Frontal cortex (tissue), 4 donors: ENCODE data around the gene PLPPR3. TPM values are rescaled to one million over a fixed set of nuclear protein-coding genes. Genes with fewer than 3 reads are reported as not detected.

Experiments
- DNase-seq, 2 donors: peaks; one replicate each; pipeline ENCODE4 v3.0.0; 2012; ENCODE audit warnings: low spot score in 2 of 2
- FAIRE-seq: peaks from 2 replicates; lab custom pipeline; 2012; peaks lifted over from hg19 to GRCh38; lab: Jason Lieb, UNC
- small RNA-seq: library from RNA; depleted of rRNA; stranded (forward); fragments of <200 nt; gene quantifications from one replicate; pipeline ENCODE3, GENCODE V24; 2014
- total RNA-seq: library from RNA; depleted of rRNA; stranded (reverse); fragments of >200 nt; gene quantifications from one replicate; pipeline ENCODE4 v1.2.3, GENCODE V29; 2014
- donor health status: control.
- donor health status: control.
- donor health status: control.

Gene PLPPR3
- total RNA-seq, 1 donor from 2014 or later = 119 TPM

GRCh38 chr19:782878-783668, 38.7 kb downstream of the PLPPR3 start:
- no peak for DNase-seq
- FAIRE-seq = no peak

DNA sequence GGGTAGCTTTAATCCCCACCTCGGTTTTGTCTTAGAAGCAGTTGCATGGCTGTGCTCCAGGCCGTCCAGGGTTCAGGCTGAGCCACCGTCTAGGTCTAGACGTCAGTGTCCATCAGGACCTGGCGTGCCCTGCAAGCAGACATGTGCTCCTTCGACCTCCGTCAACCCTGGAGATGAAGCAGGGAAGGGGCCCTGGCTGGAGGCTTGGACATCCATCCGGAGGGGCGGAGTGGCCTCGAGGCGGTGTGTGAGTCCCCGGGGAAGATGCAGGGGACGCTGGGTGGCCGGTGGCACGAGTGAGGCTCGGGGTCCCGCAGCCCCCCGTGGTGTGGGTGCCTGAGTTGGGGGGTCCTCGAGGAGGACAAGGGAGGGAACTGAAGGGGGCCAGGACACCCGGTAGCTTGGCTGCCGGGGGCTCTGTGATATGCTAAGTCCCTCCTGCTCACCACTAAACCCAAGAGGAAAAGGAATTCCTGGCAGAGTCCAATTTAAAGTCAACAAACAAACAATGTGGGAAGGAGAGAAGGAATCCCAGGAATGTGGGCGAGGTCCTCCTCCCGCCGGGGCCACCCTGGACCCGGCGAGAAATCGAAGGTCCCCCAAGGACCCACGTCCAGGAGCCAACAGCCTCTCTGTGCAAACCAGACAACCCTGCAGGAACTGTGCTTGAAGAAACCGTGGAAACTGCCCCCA, 39.4 kb downstream of the PLPPR3 start:
- FAIRE-seq (no peak), DNase-seq (no peak)

DNA sequence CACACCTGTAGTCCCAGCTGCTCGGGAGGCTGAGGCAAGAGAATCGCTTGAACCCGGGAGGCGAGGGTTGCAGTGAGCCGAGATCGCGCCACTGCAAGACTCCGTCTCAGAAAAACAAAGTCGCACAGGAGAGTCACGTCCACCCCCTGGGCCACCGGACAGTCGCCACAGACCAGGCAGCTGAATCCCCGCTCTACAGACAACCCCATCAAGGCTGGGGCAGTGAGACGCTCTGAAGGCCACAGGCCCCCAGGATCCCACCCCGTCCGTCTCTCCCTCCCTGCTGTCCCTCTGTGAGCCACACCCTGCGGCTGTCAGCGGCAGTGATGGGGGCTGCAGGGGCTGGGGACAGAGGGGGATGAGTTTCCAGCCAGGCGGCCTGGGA, 40.0 kb downstream of the PLPPR3 start:
- DNase-seq (no peak), FAIRE-seq (no peak)

- DNase-seq (no peak), FAIRE-seq (no peak)
Measured at GRCh38 chr19:780935-781334, 40.8 kb downstream of the PLPPR3 start.

DNA sequence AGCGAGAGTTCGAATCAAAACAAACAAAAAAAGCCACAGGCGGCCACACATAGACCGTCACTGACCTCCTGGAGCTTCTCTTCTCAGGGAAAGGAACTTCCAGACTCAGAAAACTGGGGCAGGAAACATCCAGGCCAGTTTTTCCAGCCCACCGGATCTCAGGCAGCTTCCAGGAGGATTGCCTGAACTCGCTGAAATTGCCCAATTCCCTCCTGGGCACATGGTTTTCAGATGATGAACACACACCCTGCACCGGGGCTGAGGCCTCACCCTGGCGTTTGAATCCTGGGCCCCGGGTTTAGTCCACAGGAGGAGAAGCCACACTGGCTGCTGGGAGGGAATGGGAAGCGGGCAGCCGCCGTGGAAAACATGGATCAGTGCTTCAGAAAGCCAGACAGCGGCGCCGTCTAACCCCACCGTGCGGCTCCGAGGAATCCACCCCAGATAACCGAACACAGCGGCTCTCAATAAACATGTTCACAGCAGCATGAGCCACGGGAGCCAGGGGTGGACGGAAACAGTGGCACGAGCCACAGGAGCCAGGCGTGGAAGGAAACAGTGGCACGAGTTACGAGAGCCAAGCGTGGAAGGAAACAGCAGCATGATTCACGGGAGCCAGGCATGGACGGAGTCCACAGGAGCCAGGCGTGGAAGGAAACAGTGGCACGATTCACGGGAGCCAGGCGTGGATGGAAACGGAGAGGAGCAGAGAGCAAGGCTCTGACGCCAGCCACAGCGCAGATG, 42.7 kb downstream of the PLPPR3 start:
- FAIRE-seq (no peak), DNase-seq (no peak)

DNA sequence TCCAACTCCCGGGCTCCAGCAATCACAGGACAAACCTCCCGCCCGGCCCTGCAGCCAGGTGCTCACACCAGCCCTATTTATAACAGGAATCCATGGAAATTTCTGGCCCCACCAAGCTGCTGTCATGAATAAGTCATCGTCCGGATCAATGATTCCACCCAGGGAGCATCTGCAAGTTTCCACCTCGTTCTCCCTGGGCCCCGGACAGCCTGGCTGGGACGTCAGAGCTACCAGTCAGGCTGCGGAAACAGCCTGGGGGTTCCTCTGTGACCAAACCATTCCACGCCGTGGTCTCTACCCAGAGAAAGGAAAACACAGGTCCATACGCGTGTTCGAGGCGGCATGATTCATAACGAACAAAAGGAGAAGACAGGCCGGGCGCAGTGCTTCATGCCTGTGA, 45.2 kb downstream of the PLPPR3 start:
- DNase-seq (no peak), FAIRE-seq (no peak)

DNA sequence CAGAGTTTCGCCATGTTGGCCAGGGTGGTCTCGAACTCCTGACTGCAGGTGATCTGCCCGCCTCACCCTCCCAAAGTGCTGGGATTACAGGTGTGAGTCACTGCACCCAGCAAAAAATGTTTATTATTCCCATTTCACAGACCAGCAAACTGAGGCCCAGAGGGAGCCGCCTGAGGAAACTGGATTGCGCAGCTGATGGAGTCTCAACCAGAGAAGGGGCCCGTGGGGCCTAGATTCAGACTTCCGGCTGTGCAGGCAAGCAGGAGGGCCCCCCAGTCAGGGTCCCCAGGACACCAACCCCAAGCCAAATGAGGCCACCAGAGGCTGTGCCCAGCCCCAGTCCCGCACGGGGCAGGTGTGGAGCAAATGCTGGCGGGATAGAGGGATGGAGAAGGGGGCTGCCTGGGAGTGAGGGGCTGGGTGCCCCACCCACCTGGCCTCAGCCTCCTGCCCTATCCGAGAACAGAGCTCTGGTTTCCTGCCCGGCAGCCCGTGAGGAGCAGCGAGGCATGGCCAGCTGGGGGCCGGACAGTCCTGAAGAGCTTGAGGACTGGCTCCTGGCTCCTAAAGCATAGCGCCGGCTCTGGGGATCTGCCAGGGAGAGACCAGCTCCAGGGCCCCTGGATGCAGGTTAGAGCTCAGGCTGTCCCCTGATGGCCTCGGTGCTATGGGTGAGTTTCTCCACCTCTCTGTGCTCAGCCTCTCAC, 48.9 kb downstream of the PLPPR3 start:
- DNase-seq = no peak

GRCh38 chr19:772063-772462, 49.7 kb downstream of the PLPPR3 start:
- no peak for DNase-seq
- no peak for FAIRE-seq

More for the DNA sequence above, 48.9 kb downstream of the PLPPR3 start:
- FAIRE-seq = no peak

- no peak for DNase-seq
- no peak for FAIRE-seq
Measured at GRCh38 chr19:771332-771785, 50.4 kb downstream of the PLPPR3 start.

GRCh38 chr19:769616-770015, 52.1 kb downstream of the PLPPR3 start:
- no peak for DNase-seq
- no peak for FAIRE-seq

- no peak for DNase-seq
- no peak for FAIRE-seq
Measured at GRCh38 chr19:768424-768823, 53.3 kb downstream of the PLPPR3 start.

GRCh38 chr19:765179-765738, 56.5 kb downstream of the PLPPR3 start:
- DNase-seq = no peak
- no peak for FAIRE-seq

DNA sequence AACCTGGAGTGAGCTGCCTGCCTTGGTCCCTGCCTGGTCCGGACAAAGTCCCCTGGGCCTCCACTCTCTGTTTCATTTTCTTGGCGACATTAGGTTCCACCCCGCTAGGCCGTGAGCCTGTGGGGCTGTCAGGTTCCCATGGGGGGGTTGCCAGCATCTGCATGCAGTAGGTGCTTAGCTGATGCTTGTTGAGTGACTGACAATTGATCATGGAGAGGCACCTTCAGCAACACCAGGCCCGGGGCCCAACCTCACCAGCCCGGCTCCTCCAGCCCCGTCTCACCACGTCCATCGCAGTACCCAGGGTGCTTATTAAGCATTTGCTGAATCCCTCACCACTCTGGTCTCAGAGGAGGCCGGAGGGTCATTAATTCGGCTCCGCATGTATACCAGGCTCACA, 57.5 kb downstream of the PLPPR3 start:
- DNase-seq (no peak), FAIRE-seq (no peak)

DNA sequence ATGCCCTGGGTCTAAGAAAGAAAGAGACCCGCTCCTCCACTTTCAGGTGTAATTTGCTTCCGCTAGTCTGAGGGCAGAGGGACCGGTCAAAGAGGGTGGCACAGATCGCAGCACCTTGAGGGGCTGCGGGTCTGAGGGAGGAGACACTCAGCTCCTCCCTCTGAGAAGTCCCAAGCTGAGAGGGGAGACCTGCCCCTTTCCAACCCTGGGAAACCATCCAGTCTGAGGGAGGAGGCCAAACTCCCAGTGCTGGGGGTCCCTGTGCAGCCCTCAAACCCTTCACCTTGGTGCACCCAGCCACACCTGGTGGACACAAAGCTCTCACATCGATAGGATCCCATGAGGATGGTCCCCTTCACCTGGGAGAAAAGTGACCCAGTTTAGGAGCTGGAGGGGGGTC, 57.9 kb downstream of the PLPPR3 start:
- no peak for DNase-seq
- FAIRE-seq = no peak

GRCh38 chr19:763181-763580, 58.6 kb downstream of the PLPPR3 start:
- FAIRE-seq (no peak), DNase-seq (no peak)

Small RNAs within 50 kb of the gene (small RNA-seq; reads per million reads assigned to genes)
- not detected for gene MIR3187

Other genes starting within 250 kb of the PLPPR3 start
- gene BSG, start 249.4 kb downstream of the PLPPR3 start, total RNA-seq = 114 TPM
- gene HCN2, start 232.1 kb downstream of the PLPPR3 start, total RNA-seq = 6.1 TPM
- gene POLRMT, start 188.4 kb downstream of the PLPPR3 start, total RNA-seq = 15.9 TPM
- gene FGF22, start 182.1 kb downstream of the PLPPR3 start, total RNA-seq = under 0.01 TPM
- gene RNF126, start 158.7 kb downstream of the PLPPR3 start, total RNA-seq = 17.5 TPM
- 2.0 TPM for gene FSTL3, start 145.6 kb downstream of the PLPPR3 start, total RNA-seq
- not detected for gene PRSS57, start 126.5 kb downstream of the PLPPR3 start, total RNA-seq
- gene PALM, start 113.0 kb downstream of the PLPPR3 start, total RNA-seq = 87.2 TPM
- 0.41 TPM for gene MISP, start 70.8 kb downstream of the PLPPR3 start, total RNA-seq
- gene PTBP1, start 24.5 kb downstream of the PLPPR3 start, total RNA-seq = 28.1 TPM
- gene AZU1, start 5.9 kb upstream of the PLPPR3 start, total RNA-seq = 0.41 TPM
- 1.2 TPM for gene PRTN3, start 19.0 kb upstream of the PLPPR3 start, total RNA-seq
- gene ELANE, start 30.3 kb upstream of the PLPPR3 start, total RNA-seq = not detected
- gene CFD, start 37.7 kb upstream of the PLPPR3 start, total RNA-seq = 0.82 TPM
- gene MED16, start 71.2 kb upstream of the PLPPR3 start, total RNA-seq = 15.9 TPM
- gene RNU6-9, start 71.5 kb upstream of the PLPPR3 start, total RNA-seq = not detected
- gene R3HDM4, start 91.3 kb upstream of the PLPPR3 start, total RNA-seq = 26.5 TPM
- gene KISS1R, start 95.4 kb upstream of the PLPPR3 start, total RNA-seq = 0.41 TPM
- 2.4 TPM for gene ARID3A, start 104.1 kb upstream of the PLPPR3 start, total RNA-seq
- gene WDR18, start 162.4 kb upstream of the PLPPR3 start, total RNA-seq = 45.7 TPM
- under 0.01 TPM for gene GRIN3B, start 178.5 kb upstream of the PLPPR3 start, total RNA-seq
- gene TMEM259, start 199.2 kb upstream of the PLPPR3 start, total RNA-seq = 29.3 TPM
- not detected for gene RNU6-2, start 199.6 kb upstream of the PLPPR3 start, total RNA-seq
- gene CNN2, start 204.7 kb upstream of the PLPPR3 start, total RNA-seq = 8.2 TPM
- 2.0 TPM for gene ABCA7, start 218.2 kb upstream of the PLPPR3 start, total RNA-seq
- 1.2 TPM for gene ARHGAP45, start 245.2 kb upstream of the PLPPR3 start, total RNA-seq